Suprapubic skin (tissue), 4 donors: ENCODE results near the gene SHC1. TPM values are rescaled to one million over a fixed set of nuclear protein-coding genes. Genes with fewer than 3 reads are reported as not detected.
A peak's percentile ranks its signal among the peaks of the same experiment; 100 is the strongest.

ENCODE experiments used
- DNase-seq, 2 donors: peaks; one replicate each; pipeline ENCODE4 v3.0.0-alpha.2; 2019; ENCODE audit warnings: low spot score in 2 of 2
- H3K27ac ChIP-seq: fragments of 200-600 bp; sonication (generic); one replicate; pipeline ENCODE4 v1.5.1; 2019
- H3K27me3 ChIP-seq: fragments of 200-600 bp; sonication (generic); one replicate; pipeline ENCODE4 v1.5.1; 2019
- H3K36me3 ChIP-seq: fragments of 200-600 bp; sonication (generic); one replicate; pipeline ENCODE4 v1.5.1; 2019
- H3K4me1 ChIP-seq: fragments of 200-600 bp; sonication (generic); one replicate; pipeline ENCODE4 v1.5.1; 2019
- H3K4me3 ChIP-seq: fragments of 200-600 bp; sonication (generic); one replicate; pipeline ENCODE4 v1.5.1; 2019; ENCODE audit warnings: mild to moderate bottlenecking
- H3K9me3 ChIP-seq: fragments of 200-600 bp; sonication (generic); one replicate; pipeline ENCODE4 v1.5.1; 2019
- EP300 ChIP-seq: sonication (generic); formaldehyde crosslinking; IDR thresholded peaks from one replicate; pipeline ENCODE4 v1.6.1; 2017; ENCODE audit warnings: antibody characterized with exemption
- POLR2A ChIP-seq, 2 donors: fragments of 450-650 bp; IDR thresholded peaks; one replicate each; pipeline ENCODE4 v1.6.1; 2017; ENCODE audit warnings: antibody characterized with exemption in 2 of 2, mild to moderate bottlenecking in 2 of 2, moderate library complexity in 2 of 2
- POLR2AphosphoS5 ChIP-seq, 3 donors: sonication (generic); formaldehyde crosslinking; IDR thresholded peaks; one replicate each; pipeline ENCODE4 v1.6.1; 2017; ENCODE audit warnings: antibody characterized with exemption in 3 of 3
- WGBS: methylation state at CpG from one replicate; pipeline ENCODE4 v1.1.5; 2018; 5-methylcytosine and 5-hydroxymethylcytosine counted together
- total RNA-seq, 4 donors: library from RNA; depleted of rRNA; stranded (reverse); fragments of >200 nt; gene quantifications; one replicate each; pipeline ENCODE4 v1.1.0, GENCODE V29; 2016
- TF ChIP-seq, protein P1 (sequence below), 2 donors: fragments of 200-600 bp in 1 of 2; fragments of 450-650 bp in 1 of 2; sonication (generic) in 1 of 2; IDR thresholded peaks; one replicate each; pipeline ENCODE4 v1.5.1; 2016 to 2019; ENCODE audit warnings: antibody characterized with exemption in 2 of 2, mild to moderate bottlenecking in 1 of 2, moderate library complexity in 1 of 2

SHC1 gene
- total RNA-seq, 4 donors from 2014 or later, result 54.5 to 102 (median 69.5) TPM

DNA sequence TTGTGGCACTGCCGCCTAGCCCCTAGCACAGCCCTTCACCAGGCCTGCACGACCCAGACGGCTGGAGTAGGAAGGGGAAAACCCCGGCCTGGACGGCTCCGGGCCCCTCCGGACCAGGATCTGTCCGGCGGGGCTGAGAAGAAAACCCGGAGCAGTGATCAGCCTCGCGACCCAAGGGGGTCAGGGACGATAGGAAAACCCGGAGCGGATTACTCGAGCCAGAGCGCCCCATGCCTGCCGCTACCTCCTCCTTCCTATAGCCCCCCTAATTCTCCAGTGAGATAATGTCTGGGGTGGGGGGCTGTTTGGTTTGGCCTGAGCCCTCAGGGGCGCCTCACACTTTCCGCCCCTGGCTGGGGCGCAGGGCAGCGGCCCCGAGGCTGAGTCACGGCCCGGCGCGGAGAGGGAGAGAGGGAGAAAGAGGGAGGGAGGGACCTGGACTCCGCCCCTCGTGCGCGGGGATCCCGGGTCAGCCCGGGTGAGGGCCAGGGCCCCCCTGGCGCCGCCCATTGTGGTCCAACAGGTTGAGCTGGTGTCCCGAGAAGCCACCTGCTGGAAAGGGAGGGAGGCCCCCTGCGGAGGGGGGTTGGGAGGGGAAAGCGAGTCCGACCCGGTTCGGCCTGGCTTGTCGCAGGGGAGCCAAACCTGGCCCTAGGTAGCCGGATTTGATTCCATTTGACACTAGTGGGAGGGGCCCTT lies 30.3 kb upstream of the SHC1 start:
- peaks cover 50% of the 10 kb centered on the region for H3K4me1 ChIP-seq
- H3K4me3 ChIP-seq, result peak overlapping the region; percentile 97
- H3K9me3 ChIP-seq, result no peaks in the 10 kb centered on the region
- no peaks in the 10 kb centered on the region for H3K27me3 ChIP-seq
- TF ChIP-seq EP300, result no peak
- TF ChIP-seq, protein P1, sequence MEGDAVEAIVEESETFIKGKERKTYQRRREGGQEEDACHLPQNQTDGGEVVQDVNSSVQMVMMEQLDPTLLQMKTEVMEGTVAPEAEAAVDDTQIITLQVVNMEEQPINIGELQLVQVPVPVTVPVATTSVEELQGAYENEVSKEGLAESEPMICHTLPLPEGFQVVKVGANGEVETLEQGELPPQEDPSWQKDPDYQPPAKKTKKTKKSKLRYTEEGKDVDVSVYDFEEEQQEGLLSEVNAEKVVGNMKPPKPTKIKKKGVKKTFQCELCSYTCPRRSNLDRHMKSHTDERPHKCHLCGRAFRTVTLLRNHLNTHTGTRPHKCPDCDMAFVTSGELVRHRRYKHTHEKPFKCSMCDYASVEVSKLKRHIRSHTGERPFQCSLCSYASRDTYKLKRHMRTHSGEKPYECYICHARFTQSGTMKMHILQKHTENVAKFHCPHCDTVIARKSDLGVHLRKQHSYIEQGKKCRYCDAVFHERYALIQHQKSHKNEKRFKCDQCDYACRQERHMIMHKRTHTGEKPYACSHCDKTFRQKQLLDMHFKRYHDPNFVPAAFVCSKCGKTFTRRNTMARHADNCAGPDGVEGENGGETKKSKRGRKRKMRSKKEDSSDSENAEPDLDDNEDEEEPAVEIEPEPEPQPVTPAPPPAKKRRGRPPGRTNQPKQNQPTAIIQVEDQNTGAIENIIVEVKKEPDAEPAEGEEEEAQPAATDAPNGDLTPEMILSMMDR (IDR thresholded peaks at IDR 0.05), result no peak
- TF ChIP-seq POLR2AphosphoS5 (IDR thresholded peaks at IDR 0.05), result peak in 2 of 3 donors; percentile 63 to 78
- TF ChIP-seq POLR2A (IDR thresholded peaks at IDR 0.05), result peak in 1 of 2 donors; percentile 71
- no peaks in the 10 kb centered on the region for H3K36me3 ChIP-seq
- peak; percentile 96 for DNase-seq
- peak overlapping the region; percentile 96 for H3K27ac ChIP-seq
- 0% methylated on average over 5 of the region's 43 CpGs for WGBS

DNA sequence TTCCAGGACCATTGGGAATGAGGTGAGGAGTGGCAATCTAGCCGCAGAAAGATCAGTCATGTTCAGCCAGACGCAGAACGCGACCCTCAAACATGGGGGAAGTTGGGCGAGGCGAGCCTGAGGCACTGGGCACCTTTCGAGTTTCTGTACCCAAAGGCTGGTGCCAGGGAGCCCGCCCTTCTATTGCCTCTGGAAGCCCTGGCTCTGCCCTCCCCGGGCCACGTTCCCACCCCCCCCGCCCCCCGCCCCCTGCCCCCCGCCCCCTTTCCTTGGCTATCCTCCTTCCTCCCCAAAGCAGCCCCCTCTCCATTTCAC lies 29.8 kb upstream of the SHC1 start:
- 0% methylated on average over 12 of the region's 13 CpGs for WGBS
- H3K4me1 ChIP-seq, result peaks cover 49% of the 10 kb centered on the region

GRCh38 chr1:154999571-155000410 lies 29.2 kb upstream of the SHC1 start:
- DNase-seq, result peak in 1 of 2 donors; percentile 68
- Histone ChIP-seq H3K9me3 (no peaks in the 10 kb centered on the region), H3K4me3 (peak overlapping the region; percentile 97), H3K27ac (peak overlapping the region; percentile 96), H3K36me3 (no peaks in the 10 kb centered on the region), H3K4me1 (peaks cover 43% of the 10 kb centered on the region), H3K27me3 (no peaks in the 10 kb centered on the region)
- WGBS, result 3% methylated on average over 34 of the region's 50 CpGs
- TF ChIP-seq EP300, result no peak
- TF ChIP-seq, protein P1 (IDR thresholded peaks at IDR 0.05), result no peak
- no peak for TF ChIP-seq POLR2A (IDR thresholded peaks at IDR 0.05)
- no peak for TF ChIP-seq POLR2AphosphoS5 (IDR thresholded peaks at IDR 0.05)

More for the DNA sequence above, 29.8 kb upstream of the SHC1 start:
- TF ChIP-seq POLR2AphosphoS5 (IDR thresholded peaks at IDR 0.05) (no peak), POLR2A (IDR thresholded peaks at IDR 0.05) (no peak), EP300 (no peak)
- TF ChIP-seq, protein P1 (IDR thresholded peaks at IDR 0.05), result no peak
- DNase-seq, result peak in 1 of 2 donors; percentile 79
- Histone ChIP-seq H3K4me3 (peak overlapping the region; percentile 97), H3K36me3 (no peaks in the 10 kb centered on the region), H3K27me3 (no peaks in the 10 kb centered on the region), H3K27ac (peak overlapping the region; percentile 96), H3K9me3 (no peaks in the 10 kb centered on the region)

DNA sequence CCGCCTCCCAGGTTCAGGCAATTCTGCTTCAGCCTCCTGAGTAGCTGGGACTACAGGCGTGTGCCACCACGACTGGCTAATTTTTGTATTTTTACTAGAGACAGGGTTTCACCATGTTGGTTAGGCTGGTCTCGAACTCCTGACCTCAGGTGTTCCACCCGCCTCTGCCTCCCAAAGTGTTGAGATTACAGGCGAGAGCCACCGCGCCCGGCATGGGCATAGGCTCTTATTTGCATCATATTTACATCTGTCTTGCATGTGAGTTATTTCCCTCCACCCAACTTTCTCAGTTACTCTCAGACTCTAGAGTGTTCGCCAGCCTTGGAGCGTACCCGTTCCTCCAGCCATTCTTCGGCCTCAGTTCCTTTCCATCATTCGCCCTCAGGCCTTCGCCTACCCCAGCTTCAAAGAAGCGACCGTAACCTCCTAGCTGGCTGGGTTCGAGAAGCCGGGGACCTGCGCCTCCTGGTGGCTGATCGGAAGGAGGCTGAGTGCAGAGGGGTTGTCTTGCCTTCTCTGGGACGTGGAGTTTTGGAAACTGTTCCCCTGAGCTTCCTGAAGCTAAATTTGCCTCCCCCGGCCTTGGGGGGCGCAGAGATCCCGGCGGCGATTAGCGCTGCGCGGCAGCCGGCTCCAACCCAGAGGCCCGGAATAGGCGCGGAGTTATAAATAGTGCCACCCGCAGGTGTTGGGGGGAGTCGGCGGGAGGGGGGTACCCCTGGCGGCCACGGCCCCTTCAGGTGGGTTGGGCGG lies 28.4 kb upstream of the SHC1 start:
- Histone ChIP-seq H3K4me3 (peak overlapping the region; percentile 97), H3K27ac (peak overlapping the region; percentile 96), H3K27me3 (no peaks in the 10 kb centered on the region), H3K36me3 (no peaks in the 10 kb centered on the region), H3K4me1 (peaks cover 36% of the 10 kb centered on the region), H3K9me3 (no peaks in the 10 kb centered on the region)
- WGBS, result 10% methylated on average over 30 of the region's 40 CpGs
- TF ChIP-seq, protein P1 (IDR thresholded peaks at IDR 0.05), result peak; percentile 72 to 76
- no peak for TF ChIP-seq EP300
- TF ChIP-seq POLR2A (IDR thresholded peaks at IDR 0.05), result no peak
- peak; percentile 76 to 82 for DNase-seq
